Endodermal cell (in vitro differentiated cells): ENCODE data around the gene CDKN2D. TPM values are rescaled to one million over a fixed set of nuclear protein-coding genes. Genes with fewer than 3 reads are reported as not detected.

Experiments used
- DNase-seq: peaks from one replicate; pipeline ENCODE4 v3.0.0-alpha.2; 2017
- H3K27ac ChIP-seq: 2 replicates; pipeline ENCODE4 v1.5.1; 2013; ENCODE audit warnings: mild to moderate bottlenecking, low read depth, low read length, moderate library complexity
- H3K27me3 ChIP-seq: 2 replicates; pipeline ENCODE4 v1.6.1; 2013; ENCODE audit warnings: mild to moderate bottlenecking, low read length, moderate library complexity; ENCODE audit not compliant: insufficient read depth, control insufficient read depth, poor library complexity, severe bottlenecking
- H3K36me3 ChIP-seq: 2 replicates; pipeline ENCODE4 v1.7.0; 2013; ENCODE audit warnings: mild to moderate bottlenecking, low read length, moderate library complexity; ENCODE audit not compliant: control insufficient read depth, insufficient read depth
- H3K4me1 ChIP-seq: one replicate; pipeline ENCODE4 v1.7.0; 2013; ENCODE audit warnings: low read length; ENCODE audit not compliant: control insufficient read depth, insufficient read depth
- H3K4me3 ChIP-seq: 2 replicates; pipeline ENCODE4 v1.5.1; 2013; ENCODE audit warnings: mild to moderate bottlenecking, low read length, moderate library complexity
- H3K9ac ChIP-seq: 2 replicates; pipeline ENCODE4 v1.6.1; 2013; ENCODE audit warnings: mild to moderate bottlenecking, low read length, moderate library complexity; ENCODE audit not compliant: poor library complexity, severe bottlenecking; ENCODE audit errors: extremely low read depth
- H3K9me3 ChIP-seq: 2 replicates; pipeline ENCODE4 v1.6.1; 2013; ENCODE audit warnings: mild to moderate bottlenecking, low read length, moderate library complexity; ENCODE audit not compliant: control insufficient read depth
- H3K27ac Mint-ChIP-seq: 2 replicates; pipeline ENCODE4 v1.8.0; 2020; ENCODE audit warnings: mixed read lengths
- H3K27me3 Mint-ChIP-seq: 2 replicates; pipeline ENCODE4 v1.8.0; 2021; ENCODE audit warnings: mild to moderate bottlenecking, mixed read lengths; ENCODE audit not compliant: insufficient read depth
- H3K36me3 Mint-ChIP-seq: 2 replicates; pipeline ENCODE4 v1.8.0; 2020; ENCODE audit warnings: low read depth, mixed read lengths
- H3K4me1 Mint-ChIP-seq: 2 replicates; pipeline ENCODE4 v1.8.0; 2020; ENCODE audit warnings: mixed read lengths
- H3K4me3 Mint-ChIP-seq: 2 replicates; pipeline ENCODE4 v1.8.0; 2020; ENCODE audit warnings: mild to moderate bottlenecking, moderate library complexity, mixed read lengths
- H3K9me3 Mint-ChIP-seq: 2 replicates; pipeline ENCODE4 v1.8.0; 2020; ENCODE audit warnings: mild to moderate bottlenecking, mixed read lengths
- CTCF ChIP-seq: fragments of 200-600 bp; sonication (generic); conservative IDR thresholded peaks from 2 replicates; pipeline ENCODE4 v1.5.0; 2021; ENCODE audit warnings: antibody characterized with exemption, mild to moderate bottlenecking
- WGBS, 2 experiments: methylation state at CpG; one replicate each; pipeline versions ENCODE4 v1.1.5 to v1.1.7; 2013; ENCODE audit warnings: missing lambda C conversion rate in 2 of 2, mixed read lengths in 1 of 2; ENCODE audit not compliant: insufficient coverage in 1 of 2, insufficient read length in 1 of 2; 5-methylcytosine and 5-hydroxymethylcytosine counted together
- total RNA-seq, 2 donors: library from RNA; stranded (reverse); fragmentation: NEBNext Ultra II Directional in 1 of 2; extraction: Animal tissue kit (Norgen Biotek cat#: 25700) in 1 of 2; gene quantifications; 2 replicates in 1 of 2; 3 replicates in 1 of 2; pipeline ENCODE4 v1.2.1, GENCODE V29; 2021

Gene CDKN2D
- total RNA-seq, 2 donors from 2014 or later, result 3.5 to 4.6 TPM

GRCh38 chr19:10538204-10538983 is 30.4 kb downstream of the CDKN2D start:
- H3K27me3 Mint-ChIP-seq, result peaks cover 13% of the 10 kb centered on the region
- WGBS, 2 experiments, result 83 to 90% methylated on average over 12 to 20 of the region's 20 CpGs
- no peaks in the 10 kb centered on the region for H3K9me3 ChIP-seq
- no peak for DNase-seq
- H3K36me3 ChIP-seq, result no peaks in the 10 kb centered on the region
- H3K4me3 Mint-ChIP-seq, result no peak overlapping the region
- no peaks in the 10 kb centered on the region for H3K9me3 Mint-ChIP-seq
- no peaks in the 10 kb centered on the region for H3K4me1 ChIP-seq
- TF ChIP-seq CTCF, result no peak
- H3K27me3 ChIP-seq, result no peaks in the 10 kb centered on the region
- H3K27ac Mint-ChIP-seq, result no peak overlapping the region
- no peaks in the 10 kb centered on the region for H3K36me3 Mint-ChIP-seq
- no peak overlapping the region for H3K27ac ChIP-seq
- H3K4me1 Mint-ChIP-seq, result no peaks in the 10 kb centered on the region
- H3K4me3 ChIP-seq, result no peak overlapping the region
- no peak overlapping the region for H3K9ac ChIP-seq

DNA sequence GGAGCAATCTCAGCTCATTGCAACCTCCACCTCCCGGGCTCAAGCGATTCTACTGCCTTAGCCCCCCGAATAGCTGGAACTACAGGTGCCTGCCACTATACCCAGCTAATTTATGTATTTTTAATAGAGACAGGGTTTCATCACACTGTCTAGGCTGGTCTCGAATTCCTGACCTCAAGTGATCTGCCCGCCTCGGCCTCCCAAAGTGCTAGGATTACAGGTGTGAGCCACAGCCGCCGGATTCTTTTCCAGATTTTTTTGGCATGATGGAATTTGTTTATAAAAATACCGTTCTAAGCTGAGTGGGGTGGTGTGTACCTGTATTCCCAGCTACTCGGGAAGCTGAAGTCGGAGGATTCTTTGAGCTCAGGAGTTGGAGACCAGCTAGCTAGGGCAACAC is 31.1 kb downstream of the CDKN2D start:
- no peak overlapping the region for H3K4me3 Mint-ChIP-seq
- WGBS, 2 experiments, result 92 to 95% methylated on average over 8 to 11 of the region's 11 CpGs
- no peak overlapping the region for H3K4me3 ChIP-seq
- H3K4me1 ChIP-seq, result no peaks in the 10 kb centered on the region
- no peaks in the 10 kb centered on the region for H3K4me1 Mint-ChIP-seq
- H3K9ac ChIP-seq, result no peak overlapping the region
- H3K27ac ChIP-seq, result no peak overlapping the region
- no peaks in the 10 kb centered on the region for H3K9me3 ChIP-seq
- no peaks in the 10 kb centered on the region for H3K36me3 ChIP-seq
- peaks cover 14% of the 10 kb centered on the region for H3K27me3 Mint-ChIP-seq
- no peaks in the 10 kb centered on the region for H3K9me3 Mint-ChIP-seq
- no peaks in the 10 kb centered on the region for H3K27me3 ChIP-seq
- no peaks in the 10 kb centered on the region for H3K36me3 Mint-ChIP-seq
- H3K27ac Mint-ChIP-seq, result no peak overlapping the region
- TF ChIP-seq CTCF, result no peak
- no peak for DNase-seq

DNA sequence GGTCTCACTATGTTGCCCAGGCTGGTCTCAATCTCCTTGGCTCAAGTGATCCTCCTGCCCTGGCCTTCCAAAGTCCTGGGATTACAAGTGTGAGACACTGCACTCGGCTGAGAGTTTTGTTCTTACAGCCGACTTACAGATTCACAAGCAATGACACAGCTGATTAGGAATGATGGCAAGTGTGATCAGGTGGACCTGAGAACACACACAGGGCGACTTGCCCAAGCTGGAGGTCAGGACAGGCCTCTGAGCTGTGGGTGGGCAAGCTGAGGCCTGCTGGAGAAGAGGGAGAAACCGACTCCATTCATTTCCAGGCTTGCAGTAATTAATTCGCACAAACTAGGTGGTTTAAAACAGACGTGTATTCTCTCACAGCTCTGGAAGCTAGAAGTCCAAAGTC is 33.2 kb downstream of the CDKN2D start:
- TF ChIP-seq CTCF, result no peak
- no peak overlapping the region for H3K27ac Mint-ChIP-seq
- no peak overlapping the region for H3K4me3 Mint-ChIP-seq

More for the DNA sequence above, 33.2 kb downstream of the CDKN2D start:
- DNase-seq, result no peak
- H3K36me3 Mint-ChIP-seq, result no peaks in the 10 kb centered on the region
- WGBS, 2 experiments, result 81 to 90% methylated on average over 6 of the region's 6 CpGs
- Histone ChIP-seq H3K4me1 (no peaks in the 10 kb centered on the region), H3K9ac (no peak overlapping the region), H3K4me3 (no peak overlapping the region), H3K27me3 (no peaks in the 10 kb centered on the region), H3K9me3 (peaks cover 5% of the 10 kb centered on the region), H3K27ac (no peak overlapping the region), H3K36me3 (no peaks in the 10 kb centered on the region)
- no peaks in the 10 kb centered on the region for H3K4me1 Mint-ChIP-seq
- H3K9me3 Mint-ChIP-seq, result no peaks in the 10 kb centered on the region
- peaks cover 20% of the 10 kb centered on the region for H3K27me3 Mint-ChIP-seq
